ENCODE data around the gene PLXNA4. TPM values are rescaled to one million over a fixed set of nuclear protein-coding genes. Genes with fewer than 3 reads are reported as not detected.

Gene PLXNA4
- total RNA-seq, 1 experiment from 2014 or later = not detected

GRCh38 chr7:132608523-132608922 lies 32.3 kb upstream of the PLXNA4 start:
- ChIA-PET RAD21 (ENCODE audit: low non-redundant PET in 1 of 2, low total read pairs in 2 of 2, uncharacterized antibody in 2 of 2, unreplicated experiment in 2 of 2) (no interaction called here), POLR2A (no interaction called here), CTCF (no interaction called here)
- TF ChIP-seq CEBPB (IDR thresholded peaks at IDR 0.05; ENCODE audit: low read depth) (no peak), ZFX (IDR thresholded peaks at IDR 0.05) (no peak), TCF7L2 (IDR thresholded peaks at IDR 0.05; ENCODE audit: borderline replicate concordance, extremely low read depth, insufficient read depth, insufficient read length) (no peak), CBX3 (IDR thresholded peaks at IDR 0.05; ENCODE audit: low read depth) (no peak), ZNF274 (IDR thresholded peaks at IDR 0.05; ENCODE audit: low read depth, low read length) (no peak), CTCF (IDR thresholded peaks at IDR 0.05 in 2 of 3, conservative IDR thresholded peaks at IDR 0.05 in 1 of 3; ENCODE audit: borderline replicate concordance in 1 of 3, insufficient read depth in 1 of 3, low read depth in 2 of 3, low read length in 2 of 3) (no peak), RAD21 (IDR thresholded peaks at IDR 0.05; ENCODE audit: low read depth) (no peak), POLR2AphosphoS5 (IDR thresholded peaks at IDR 0.05; ENCODE audit: low read depth, low read length) (no peak), FOSL1 (IDR thresholded peaks at IDR 0.05; ENCODE audit: low read depth) (no peak), EGR1 (IDR thresholded peaks at IDR 0.05; ENCODE audit: low read depth) (no peak), REST (IDR thresholded peaks at IDR 0.05; ENCODE audit: low read depth) (no peak), JUND (IDR thresholded peaks at IDR 0.05) (no peak), SRF (IDR thresholded peaks at IDR 0.05; ENCODE audit: low read depth) (no peak), ZBTB33 (IDR thresholded peaks at IDR 0.05; ENCODE audit: extremely low read depth, insufficient replicate concordance, low read length) (no peak)
- Histone ChIP-seq H3K4me2 (ENCODE audit: low read length) (no peak overlapping the region), H3K4me3 (replicated peaks in 1 of 2; ENCODE audit: low read depth in 1 of 2, low read length in 2 of 2) (no peak overlapping the region), H3K27ac (ENCODE audit: low read depth, low read length) (no peak overlapping the region), H3K9me3 (ENCODE audit: control insufficient read depth in 1 of 2, insufficient read depth in 1 of 2, low read depth in 1 of 2, low read length in 2 of 2) (no peaks in the 10 kb centered on the region), H3K4me1 (ENCODE audit: control insufficient read depth in 1 of 2, insufficient read depth in 2 of 2, low read length in 2 of 2) (no peaks in the 10 kb centered on the region), H4K20me1 (ENCODE audit: insufficient read depth) (no peaks in the 10 kb centered on the region), H2AFZ (ENCODE audit: low read depth, low read length, poor library complexity, severe bottlenecking) (no peak overlapping the region), H3K9ac (ENCODE audit: low read length) (no peak overlapping the region), H3K9me2 (ENCODE audit: insufficient read depth) (no peaks in the 10 kb centered on the region), H3K36me3 (ENCODE audit: control insufficient read depth in 1 of 2, insufficient read depth in 2 of 2, low read length in 2 of 2) (no peaks in the 10 kb centered on the region), H3K27me3 (ENCODE audit: insufficient read depth, low read length) (peaks cover 32% of the 10 kb centered on the region), H3K79me2 (ENCODE audit: insufficient read depth, low read length) (no peaks in the 10 kb centered on the region)
- no peak for ATAC-seq
- intact Hi-C loops (cut with micrococcal nuclease) = no loop called here
- no peak for DNase-seq (ENCODE audit: low read depth, low spot score)
- BruUV-seq (replicated peaks) = no TSS peak
